ENCODE measurements around the gene CXXC5. TPM values are rescaled to one million over a fixed set of nuclear protein-coding genes. Genes with fewer than 3 reads are reported as not detected.

CXXC5 gene
- total RNA-seq, 1 experiment from 2014 or later: 57.2 TPM

DNA sequence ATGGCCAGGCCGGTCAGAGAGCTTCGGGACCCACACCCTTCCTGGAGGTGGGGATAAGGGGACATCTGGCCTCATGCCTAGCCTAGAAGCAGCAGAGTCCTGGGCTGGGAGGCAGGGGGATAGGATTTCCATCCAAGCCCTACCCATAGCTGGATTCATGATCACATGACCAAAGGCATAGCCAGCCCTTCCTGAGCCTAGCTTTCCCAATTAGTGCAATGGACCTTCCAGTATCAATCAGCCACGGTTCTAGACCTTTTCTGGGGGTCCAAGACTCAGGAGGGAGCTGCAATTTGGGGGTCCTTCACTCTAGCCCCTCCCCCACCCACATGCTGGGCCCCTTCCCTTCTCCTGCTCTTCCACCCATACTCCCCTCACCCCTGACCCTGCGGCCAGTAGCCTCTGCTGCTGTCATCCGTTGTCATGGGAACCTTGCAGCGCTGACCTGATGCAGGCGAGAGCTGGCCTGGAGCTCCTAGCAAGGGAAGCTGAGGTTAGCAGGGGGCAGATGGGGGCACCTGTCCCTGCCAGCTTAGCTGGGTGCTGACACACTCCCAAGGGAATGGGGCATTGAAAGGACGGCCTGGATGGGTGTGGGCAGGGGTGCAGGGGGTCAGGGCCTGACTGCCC is 44.6 kb downstream of the CXXC5 start:
- CTCF ChIA-PET: no interaction called here
- BruUV-seq (replicated peaks): no TSS peak
- POLR2A ChIA-PET (ENCODE audit: low non-redundant PET): no interaction called here
- H3K9me3 ChIP-seq (ENCODE audit: low read depth, low read length, poor library complexity, severe bottlenecking): no peaks in the 10 kb centered on the region
- intact Hi-C loops (cut with micrococcal nuclease; ENCODE audit: unreplicated experiment): no loop called here
- TF ChIP-seq EZH2 (IDR thresholded peaks at IDR 0.05; ENCODE audit: borderline replicate concordance, low read depth, low read length, poor library complexity, severe bottlenecking): no peak
- TF ChIP-seq, protein P1, sequence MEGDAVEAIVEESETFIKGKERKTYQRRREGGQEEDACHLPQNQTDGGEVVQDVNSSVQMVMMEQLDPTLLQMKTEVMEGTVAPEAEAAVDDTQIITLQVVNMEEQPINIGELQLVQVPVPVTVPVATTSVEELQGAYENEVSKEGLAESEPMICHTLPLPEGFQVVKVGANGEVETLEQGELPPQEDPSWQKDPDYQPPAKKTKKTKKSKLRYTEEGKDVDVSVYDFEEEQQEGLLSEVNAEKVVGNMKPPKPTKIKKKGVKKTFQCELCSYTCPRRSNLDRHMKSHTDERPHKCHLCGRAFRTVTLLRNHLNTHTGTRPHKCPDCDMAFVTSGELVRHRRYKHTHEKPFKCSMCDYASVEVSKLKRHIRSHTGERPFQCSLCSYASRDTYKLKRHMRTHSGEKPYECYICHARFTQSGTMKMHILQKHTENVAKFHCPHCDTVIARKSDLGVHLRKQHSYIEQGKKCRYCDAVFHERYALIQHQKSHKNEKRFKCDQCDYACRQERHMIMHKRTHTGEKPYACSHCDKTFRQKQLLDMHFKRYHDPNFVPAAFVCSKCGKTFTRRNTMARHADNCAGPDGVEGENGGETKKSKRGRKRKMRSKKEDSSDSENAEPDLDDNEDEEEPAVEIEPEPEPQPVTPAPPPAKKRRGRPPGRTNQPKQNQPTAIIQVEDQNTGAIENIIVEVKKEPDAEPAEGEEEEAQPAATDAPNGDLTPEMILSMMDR (conservative IDR thresholded peaks at IDR 0.05; ENCODE audit: low read depth, low read length): no peak
- no peaks in the 10 kb centered on the region for H3K27me3 ChIP-seq (replicated peaks; ENCODE audit: insufficient read depth, low read depth, low read length, poor library complexity)
- H3K36me3 ChIP-seq (ENCODE audit: insufficient read depth, low read length, poor library complexity, severe bottlenecking): no peaks in the 10 kb centered on the region
- H3K4me3 ChIP-seq (ENCODE audit: low read depth, low read length, poor library complexity, severe bottlenecking): no peak overlapping the region
- DNase-seq (ENCODE audit: low spot score): no peak
- H3K27ac ChIP-seq (ENCODE audit: low read depth, low read length, poor library complexity, severe bottlenecking): no peak overlapping the region
- peaks cover 40% of the 10 kb centered on the region for H3K4me1 ChIP-seq (ENCODE audit: insufficient read depth, low read length, poor library complexity, severe bottlenecking)

DNA sequence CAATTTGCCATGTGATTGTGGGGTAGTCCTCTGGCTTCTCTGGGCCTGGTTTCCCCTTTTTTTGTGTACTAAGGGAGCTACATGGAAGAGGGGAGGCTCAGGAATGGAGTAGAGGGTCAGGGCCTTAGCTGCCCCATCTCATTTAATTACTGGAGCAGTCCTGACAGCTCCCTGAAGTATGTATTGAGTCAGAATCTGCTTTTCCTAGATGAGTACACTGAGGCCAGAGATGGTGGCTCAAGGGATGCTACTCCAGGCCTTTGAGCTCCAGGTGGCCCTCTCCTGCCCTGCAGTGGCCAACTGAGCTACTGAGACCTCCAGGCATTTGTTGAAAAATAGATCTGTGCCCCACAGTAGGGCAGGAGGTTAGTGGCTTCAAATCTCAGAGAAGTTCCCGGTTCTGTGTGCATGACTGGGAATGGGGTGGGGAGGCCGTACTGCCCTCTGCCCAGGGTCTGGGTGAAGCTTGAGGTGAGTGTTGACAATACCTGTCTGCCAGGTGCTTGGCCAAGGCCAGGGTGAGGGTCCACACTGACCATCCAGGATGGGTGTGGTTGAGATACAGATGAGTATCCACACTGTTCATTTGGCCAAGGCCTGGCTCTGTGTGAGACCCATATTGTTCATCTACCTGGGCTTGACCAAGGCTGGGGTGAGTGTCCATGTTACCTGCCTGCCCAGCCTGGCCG is 45.7 kb downstream of the CXXC5 start:
- POLR2A ChIA-PET (ENCODE audit: low non-redundant PET): interaction anchor here (0.6 kb wide), 1 partner anchor 8 kb away, joined by 3 read pairs; no protein-coding TSS in a partner anchor
- CTCF ChIA-PET: interaction anchor here (0.6 kb wide), 1 partner anchor 72 kb away, joined by 3 read pairs; no protein-coding TSS in a partner anchor
- intact Hi-C loops (cut with micrococcal nuclease; ENCODE audit: unreplicated experiment): no loop called here

DNA sequence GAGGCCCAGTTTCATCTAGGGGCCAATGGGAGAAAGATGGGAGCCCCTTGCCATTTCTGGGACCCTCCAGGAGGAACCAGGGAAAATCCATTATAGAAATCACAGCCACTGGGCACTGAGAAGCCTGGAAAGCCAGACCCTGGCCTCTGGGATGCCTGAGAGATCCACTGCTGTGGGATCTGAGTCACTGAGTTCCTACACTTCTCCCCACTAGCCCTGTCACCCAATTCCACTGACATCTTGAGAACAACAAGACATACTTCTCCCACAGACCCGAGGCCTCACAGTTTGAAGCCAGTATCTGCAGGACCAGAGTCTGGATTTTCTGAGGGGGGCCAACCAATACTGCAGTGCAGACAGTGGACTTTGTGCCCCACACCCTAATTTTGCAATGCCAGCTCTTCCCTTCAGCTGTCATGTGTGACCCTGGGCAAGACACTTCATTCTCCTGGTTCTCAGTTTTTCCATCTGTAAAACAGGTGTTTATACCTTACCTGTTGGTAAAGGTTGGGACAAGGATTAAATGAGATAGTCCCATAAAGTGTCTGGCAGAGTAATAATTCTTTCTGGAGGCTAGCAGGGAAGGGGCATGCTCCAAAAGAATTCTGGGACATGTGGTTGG is 46.5 kb downstream of the CXXC5 start:
- no peak for TF ChIP-seq EZH2 (IDR thresholded peaks at IDR 0.05; ENCODE audit: borderline replicate concordance, low read depth, low read length, poor library complexity, severe bottlenecking)
- TF ChIP-seq, protein P1 (conservative IDR thresholded peaks at IDR 0.05; ENCODE audit: low read depth, low read length): no peak
- intact Hi-C loops (cut with micrococcal nuclease; ENCODE audit: unreplicated experiment): loop anchor here (5.0 kb wide), 1 partner anchor 42 kb away; no protein-coding TSS in a partner anchor
- ChIA-PET CTCF (no interaction called here), POLR2A (ENCODE audit: low non-redundant PET) (no interaction called here)
- Histone ChIP-seq H3K27me3 (replicated peaks; ENCODE audit: insufficient read depth, low read depth, low read length, poor library complexity) (no peaks in the 10 kb centered on the region), H3K9me3 (ENCODE audit: low read depth, low read length, poor library complexity, severe bottlenecking) (no peaks in the 10 kb centered on the region), H3K27ac (ENCODE audit: low read depth, low read length, poor library complexity, severe bottlenecking) (no peak overlapping the region), H3K4me1 (ENCODE audit: insufficient read depth, low read length, poor library complexity, severe bottlenecking) (peaks cover 46% of the 10 kb centered on the region), H3K36me3 (ENCODE audit: insufficient read depth, low read length, poor library complexity, severe bottlenecking) (no peaks in the 10 kb centered on the region), H3K4me3 (ENCODE audit: low read depth, low read length, poor library complexity, severe bottlenecking) (no peak overlapping the region)
- DNase-seq (ENCODE audit: low spot score): no peak
- no TSS peak for BruUV-seq (replicated peaks)

More for the DNA sequence above, 45.7 kb downstream of the CXXC5 start:
- H3K4me1 ChIP-seq (ENCODE audit: insufficient read depth, low read length, poor library complexity, severe bottlenecking): peaks cover 45% of the 10 kb centered on the region
- no peaks in the 10 kb centered on the region for H3K27me3 ChIP-seq (replicated peaks; ENCODE audit: insufficient read depth, low read depth, low read length, poor library complexity)
- H3K4me3 ChIP-seq (ENCODE audit: low read depth, low read length, poor library complexity, severe bottlenecking): no peak overlapping the region
- H3K9me3 ChIP-seq (ENCODE audit: low read depth, low read length, poor library complexity, severe bottlenecking): no peaks in the 10 kb centered on the region
- H3K27ac ChIP-seq (ENCODE audit: low read depth, low read length, poor library complexity, severe bottlenecking): no peak overlapping the region
- DNase-seq (ENCODE audit: low spot score): no peak
- TF ChIP-seq EZH2 (IDR thresholded peaks at IDR 0.05; ENCODE audit: borderline replicate concordance, low read depth, low read length, poor library complexity, severe bottlenecking): no peak
- TF ChIP-seq, protein P1 (conservative IDR thresholded peaks at IDR 0.05; ENCODE audit: low read depth, low read length): no peak
- BruUV-seq (replicated peaks): no TSS peak
- H3K36me3 ChIP-seq (ENCODE audit: insufficient read depth, low read length, poor library complexity, severe bottlenecking): no peaks in the 10 kb centered on the region
